ENCODE data around the gene PRDM7. TPM values are rescaled to one million over a fixed set of nuclear protein-coding genes. Genes with fewer than 3 reads are reported as not detected.

Gene PRDM7
- total and polyA plus RNA-seq, 2 of the 4 experiments (the other 2 are of a cell fraction), result not detected

- Histone ChIP-seq H3K9me3 (ENCODE audit: control insufficient read depth, insufficient read depth, low read length) (peaks cover 9% of the 10 kb centered on the region), H3K23ac (ENCODE audit: low read depth, low read length) (no peak overlapping the region), H3K9ac (ENCODE audit: low read depth, low read length) (no peak overlapping the region), H4K8ac (ENCODE audit: low read depth in 2 of 2, low read length in 2 of 2) (no peak overlapping the region), H2AK9ac (replicated peaks; ENCODE audit: low read depth, low read length, poor library complexity) (no peak overlapping the region), H3K79me1 (ENCODE audit: low read depth in 1 of 2, low read length in 2 of 2) (no peaks in the 10 kb centered on the region), H3K9me1 (ENCODE audit: insufficient read depth, low read length) (no peaks in the 10 kb centered on the region), H3K27me3 (ENCODE audit: control insufficient read depth, insufficient read depth, low read length) (no peaks in the 10 kb centered on the region), H3K4me1 (ENCODE audit: control insufficient read depth, insufficient read depth, low read length) (peaks cover 7% of the 10 kb centered on the region), H3K27ac (ENCODE audit: insufficient read depth, low read length) (no peak overlapping the region), H3K36me3 (ENCODE audit: control insufficient read depth, insufficient read depth, low read length) (no peaks in the 10 kb centered on the region), H4K20me1 (ENCODE audit: insufficient read depth, low read length) (no peaks in the 10 kb centered on the region), H2BK5ac (ENCODE audit: low read depth, low read length, poor library complexity, severe bottlenecking) (no peak overlapping the region), H4K5ac (ENCODE audit: low read depth, low read length) (no peak overlapping the region), H3K14ac (replicated peaks; ENCODE audit: low read depth, low read length) (no peak overlapping the region), H3K4ac (ENCODE audit: low read depth, low read length) (no peak overlapping the region), H3K4me2 (ENCODE audit: low read depth, low read length) (no peak overlapping the region), H2BK120ac (ENCODE audit: low read depth, low read length) (no peak overlapping the region), H2BK15ac (ENCODE audit: low read depth, low read length) (no peak overlapping the region), H4K91ac (ENCODE audit: insufficient read depth, low read depth, low read length) (no peak overlapping the region), H2AFZ (replicated peaks; ENCODE audit: low read length, poor library complexity) (no peak overlapping the region), H3K4me3 (ENCODE audit: insufficient read depth, low read depth, low read length) (no peak overlapping the region), H2AK5ac (ENCODE audit: low read depth, low read length) (no peak overlapping the region), H3K56ac (ENCODE audit: extremely low read depth, insufficient read depth, low read length) (no peak overlapping the region), H3K18ac (ENCODE audit: low read depth, low read length) (no peak overlapping the region), H2BK20ac (ENCODE audit: low read depth, low read length) (no peak overlapping the region)
- DNase-seq, result no peak
- in situ Hi-C loops (cut with MboI; ENCODE audit: low sequenced_read_pairs) (no loop called here), intact Hi-C loops (cut with micrococcal nuclease) (no loop called here), dilution Hi-C loops (cut with HindIII; ENCODE audit: low sequenced_read_pairs, unreplicated experiment) (no loop called here)
- no peak for ATAC-seq (ENCODE audit: low read depth)
- 33% methylated on average over 1 of the region's 1 CpG; no CpG with 5 or more reads in 1 of the 2 experiments for WGBS, 2 experiments (ENCODE audit: extremely low coverage in 2 of 2, insufficient read length in 1 of 2)
- ChIA-PET POLR2A (ENCODE audit: unreplicated experiment) (no interaction called here), CTCF (no interaction called here)
- BruUV-seq (replicated peaks), result no TSS peak
- TF ChIP-seq, protein P1, sequence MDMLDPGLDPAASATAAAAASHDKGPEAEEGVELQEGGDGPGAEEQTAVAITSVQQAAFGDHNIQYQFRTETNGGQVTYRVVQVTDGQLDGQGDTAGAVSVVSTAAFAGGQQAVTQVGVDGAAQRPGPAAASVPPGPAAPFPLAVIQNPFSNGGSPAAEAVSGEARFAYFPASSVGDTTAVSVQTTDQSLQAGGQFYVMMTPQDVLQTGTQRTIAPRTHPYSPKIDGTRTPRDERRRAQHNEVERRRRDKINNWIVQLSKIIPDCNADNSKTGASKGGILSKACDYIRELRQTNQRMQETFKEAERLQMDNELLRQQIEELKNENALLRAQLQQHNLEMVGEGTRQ (IDR thresholded peaks at IDR 0.05; ENCODE audit: low read depth, low read length), result no peak
- TF ChIP-seq BHLHE40 (IDR thresholded peaks at IDR 0.05; ENCODE audit: low read depth, low read length), result no peak
- no peak for TF ChIP-seq MAFK (IDR thresholded peaks at IDR 0.05; ENCODE audit: low read depth, low read length)
- no peak for TF ChIP-seq RCOR1 (IDR thresholded peaks at IDR 0.05; ENCODE audit: insufficient replicate concordance, low read length)
- no peak for TF ChIP-seq CEBPB (IDR thresholded peaks at IDR 0.05; ENCODE audit: low read depth, low read length)
- no peak for TF ChIP-seq CHD1 (IDR thresholded peaks at IDR 0.05; ENCODE audit: low read depth, low read length)
- TF ChIP-seq SMC3 (IDR thresholded peaks at IDR 0.05; ENCODE audit: low read depth, low read length), result no peak
- TF ChIP-seq NFE2L2 (IDR thresholded peaks at IDR 0.05; ENCODE audit: low read depth, low read length), result no peak
- TF ChIP-seq FOS (IDR thresholded peaks at IDR 0.05; ENCODE audit: low read depth, low read length), result no peak
- no peak for TF ChIP-seq RFX5 (IDR thresholded peaks at IDR 0.05; ENCODE audit: low read depth, low read length)
- no peak for TF ChIP-seq MXI1 (IDR thresholded peaks at IDR 0.05; ENCODE audit: borderline replicate concordance, low read depth, low read length)
- TF ChIP-seq RAD21 (IDR thresholded peaks at IDR 0.05; ENCODE audit: low read length), result no peak
- TF ChIP-seq ELK1 (IDR thresholded peaks at IDR 0.05; ENCODE audit: borderline replicate concordance, low read depth, low read length), result no peak
- TF ChIP-seq POLR2A (IDR thresholded peaks at IDR 0.05; ENCODE audit: low read depth, low read length), result no peak
- no peak for TF ChIP-seq MAZ (IDR thresholded peaks at IDR 0.05; ENCODE audit: borderline replicate concordance, low read depth, low read length)
- no peak for TF ChIP-seq CTCF (conservative IDR thresholded peaks at IDR 0.05; ENCODE audit: low read depth, low read length)
Measured at GRCh38 chr16:90053902-90054500, 23.1 kb downstream of the PRDM7 start.

Data from IMR-90 (cell line).